HG02642 (cell line): ENCODE data around the gene ADRA1B.
"Not testable (repeated sequence)": the region's sequence is repeated elsewhere in the genome, so short reads cannot be mapped to it uniquely, and the experiment has no call there.

Experiments used
- ATAC-seq: cut with Tn5 transposase; IDR thresholded peaks from one replicate; pipeline ENCODE4 v1.9.1; 2021; ENCODE audit warnings: mild to moderate bottlenecking; ENCODE audit not compliant: unreplicated experiment, poor library complexity

ADRA1B gene

DNA sequence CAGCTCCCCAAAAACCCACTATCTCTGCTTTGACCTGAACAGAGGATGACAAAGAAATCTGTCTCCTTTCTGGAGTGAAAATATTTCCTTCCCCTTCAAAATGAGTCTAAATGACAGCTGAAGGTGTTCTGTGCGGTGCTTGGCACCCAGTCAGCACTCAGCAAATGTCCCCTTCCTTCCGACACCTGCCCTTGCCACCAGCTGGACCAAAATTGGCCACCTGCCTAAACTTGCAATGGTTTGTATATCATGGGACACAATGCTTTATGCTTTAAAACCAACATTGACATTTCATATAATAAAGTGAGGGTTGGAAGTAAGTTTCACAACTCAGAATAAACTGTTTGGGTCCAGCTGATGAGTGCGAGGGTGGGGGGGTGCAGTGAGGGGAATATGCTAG lies 85.2 kb downstream of the ADRA1B start:
- ATAC-seq = no peak

DNA sequence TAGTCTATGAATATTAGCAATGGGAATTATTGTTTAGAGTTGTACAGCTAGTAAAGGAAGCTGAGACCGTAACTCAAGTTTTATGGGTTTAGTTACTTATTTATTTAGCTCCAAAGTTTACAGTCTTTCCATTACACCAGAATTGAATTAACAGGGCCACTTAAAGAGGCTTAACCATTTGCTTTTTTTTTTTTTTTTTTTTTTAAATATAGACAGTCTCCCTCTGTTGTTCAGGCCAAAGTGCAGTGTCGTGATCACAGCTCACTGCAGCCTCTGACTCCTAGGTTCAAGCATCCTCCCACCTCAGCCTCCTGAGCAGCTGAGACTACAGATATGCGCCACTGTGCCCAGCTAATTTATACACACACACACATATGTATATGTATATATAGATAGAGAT lies 91.2 kb downstream of the ADRA1B start:
- no peak for ATAC-seq

DNA sequence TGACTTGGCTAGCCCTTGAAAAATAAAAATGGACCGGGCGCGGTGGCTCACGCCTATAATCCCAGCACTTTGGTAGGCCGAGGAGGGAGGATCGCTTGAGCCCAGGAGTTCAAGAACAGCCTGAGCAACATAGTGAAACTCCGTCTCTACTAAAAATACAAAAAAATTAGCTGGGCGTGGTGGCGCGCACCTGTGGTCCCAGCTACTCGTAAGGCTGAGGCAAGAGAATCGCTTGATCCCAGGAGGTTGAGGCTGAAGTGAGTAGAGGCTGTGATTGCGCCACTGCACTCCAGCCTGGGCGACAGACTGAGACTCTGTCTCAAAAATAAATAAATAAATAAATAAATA lies 92.2 kb downstream of the ADRA1B start:
- not testable (repeated sequence) for ATAC-seq

DNA sequence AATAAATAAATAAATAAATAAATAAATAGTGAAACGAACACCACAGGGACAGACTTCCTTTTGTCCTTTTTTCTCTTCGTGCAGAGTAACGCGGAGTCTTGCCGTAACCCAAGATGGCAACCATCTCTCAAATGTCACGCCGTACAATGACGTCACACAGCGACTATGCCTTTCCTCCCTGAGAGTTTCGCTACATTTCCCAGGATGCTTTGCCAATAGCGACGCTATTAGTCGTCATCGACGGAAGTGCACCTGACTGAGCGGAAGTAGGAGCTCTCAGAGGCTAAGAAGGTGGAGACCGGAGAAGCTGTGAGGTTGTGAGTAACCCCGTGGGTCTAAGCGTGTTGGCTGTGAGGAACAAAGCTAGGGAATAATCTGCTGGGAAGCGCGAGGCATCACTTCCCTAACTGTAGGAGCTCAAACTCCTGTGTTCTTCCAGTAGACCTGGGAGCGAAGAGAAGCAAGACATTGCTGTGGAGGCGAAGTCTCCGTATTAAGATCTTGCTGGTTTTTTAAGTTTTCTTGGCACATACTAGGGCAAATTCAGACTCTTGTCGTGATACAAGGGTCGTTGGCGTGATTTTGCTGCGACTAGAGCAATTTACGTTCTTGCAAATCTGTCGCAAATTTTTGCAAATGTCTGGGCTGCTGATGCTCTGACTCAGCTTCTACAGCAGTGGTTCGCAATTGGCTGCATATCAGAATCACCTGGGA lies 92.8 kb downstream of the ADRA1B start, which contains the start of gene TTC1:
Gene TTC1, plus strand, starts transcription at position 263 of the 714 bp plus-strand sequence. CDS start 1,390 bp downstream, outside the sequence.
- ATAC-seq = peak; percentile 100

DNA sequence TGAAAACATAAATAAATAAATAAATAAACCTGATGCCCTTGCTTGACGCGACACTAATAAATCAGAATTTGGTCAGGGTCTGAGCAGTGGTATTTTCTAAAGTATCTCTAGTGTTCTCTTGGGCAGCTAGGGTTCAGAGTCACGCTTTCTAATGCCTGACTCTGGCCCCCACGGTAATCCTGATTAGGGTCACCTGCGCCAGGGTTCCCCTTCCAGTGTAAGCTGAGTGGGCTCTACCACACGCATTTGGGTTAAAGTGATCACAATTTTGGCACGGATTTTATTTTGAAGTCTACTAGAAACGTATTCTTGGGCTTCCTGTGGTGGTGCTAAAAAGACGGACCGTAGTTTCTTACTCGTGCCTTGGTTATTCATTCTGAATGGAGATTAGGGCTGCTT lies 93.3 kb downstream of the ADRA1B start:
- ATAC-seq = peak; percentile 6

DNA sequence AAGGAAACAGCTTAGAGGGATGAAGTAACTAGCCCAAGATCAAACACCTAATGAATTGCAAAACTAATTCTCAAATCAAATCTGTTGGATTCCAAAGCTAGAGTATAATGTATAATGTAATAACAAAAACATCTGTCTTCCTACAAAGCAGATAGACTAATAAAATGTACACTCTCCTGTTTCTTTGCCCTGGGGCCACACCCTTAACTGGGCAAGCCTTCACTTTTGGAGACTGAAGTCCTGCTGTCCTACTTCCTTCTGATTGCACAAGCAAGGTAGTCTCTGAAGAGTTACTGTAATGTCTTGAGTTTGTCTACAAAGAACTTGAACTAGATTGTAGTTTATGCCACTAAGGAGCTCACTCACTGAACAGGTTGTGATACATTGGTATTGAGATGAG lies 95.2 kb downstream of the ADRA1B start:
- no peak for ATAC-seq

DNA sequence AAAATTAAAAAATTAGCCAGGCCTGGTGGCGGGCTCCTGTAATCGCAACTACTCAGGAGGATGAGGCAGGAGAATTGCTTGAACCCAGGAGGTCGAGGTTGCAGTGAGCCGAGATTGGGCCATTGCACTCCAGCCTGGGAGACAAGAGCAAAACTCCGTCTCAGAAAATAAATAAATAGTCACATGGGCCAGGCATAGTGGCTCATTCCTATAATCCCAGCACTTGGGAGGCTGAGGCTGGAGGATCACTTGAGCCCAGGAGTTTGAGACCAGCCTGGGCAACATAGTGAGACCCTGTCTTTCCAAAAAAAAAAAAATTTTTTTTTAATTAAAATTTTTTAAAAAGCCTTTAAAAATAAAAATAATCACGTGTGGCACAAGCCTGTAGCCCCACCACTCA lies 97.9 kb downstream of the ADRA1B start:
- ATAC-seq = not testable (repeated sequence)

DNA sequence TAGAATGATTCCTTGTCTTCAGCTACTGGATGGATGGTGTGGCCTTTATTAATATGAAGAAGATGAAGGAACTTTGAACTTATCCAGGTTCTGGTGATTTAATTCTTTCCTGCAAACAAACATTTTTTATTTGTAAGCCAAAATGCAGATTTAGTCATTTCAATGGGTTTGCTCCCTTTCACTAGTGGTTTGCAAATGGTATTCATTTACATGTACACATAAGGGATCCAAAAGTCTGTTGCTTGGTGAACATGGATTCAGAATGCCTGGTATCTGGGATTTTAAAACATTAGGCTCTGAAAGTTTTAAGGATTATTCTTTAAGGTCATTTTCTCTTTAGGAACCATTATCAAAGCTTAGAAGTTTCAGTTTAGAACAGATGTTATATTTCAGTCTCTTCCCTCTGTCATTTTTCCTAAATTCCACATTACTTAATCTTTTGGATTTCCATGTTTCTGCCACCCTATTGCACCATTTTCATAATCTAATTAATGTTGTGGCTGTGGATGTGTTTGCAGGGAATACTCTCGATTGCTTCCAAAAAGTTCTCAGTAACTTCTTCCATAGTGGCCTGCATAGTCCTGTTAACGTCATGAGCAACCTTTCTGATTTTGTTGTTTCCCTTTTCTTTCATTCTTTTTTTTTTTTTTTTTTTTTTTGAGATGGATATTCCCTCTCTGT lies 102.8 kb downstream of the ADRA1B start:
- ATAC-seq = no peak

DNA sequence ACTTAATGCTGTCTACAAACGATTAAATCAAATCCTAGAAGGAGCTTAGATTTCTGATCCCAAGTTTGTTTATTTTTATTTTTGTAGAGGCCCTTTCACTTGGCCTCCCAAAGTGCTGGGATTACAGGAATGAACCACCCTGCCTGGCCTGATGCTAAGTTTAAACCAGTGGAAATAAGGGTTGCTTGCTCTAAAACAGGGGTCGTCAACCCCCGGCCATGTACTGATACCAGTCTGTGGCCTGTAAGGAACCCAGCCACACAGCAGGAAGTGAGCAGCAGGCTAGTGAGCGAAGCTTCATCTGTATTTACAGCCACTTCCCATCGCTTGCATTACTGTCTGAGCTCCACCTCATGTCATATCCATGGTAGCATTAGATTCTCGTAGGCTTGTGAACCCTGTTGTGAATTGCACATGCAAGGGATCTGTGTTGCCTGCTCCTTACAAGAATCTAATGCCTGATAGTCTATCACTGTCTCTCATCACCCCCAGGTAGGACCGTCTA lies 104.0 kb downstream of the ADRA1B start:
- no peak for ATAC-seq

DNA sequence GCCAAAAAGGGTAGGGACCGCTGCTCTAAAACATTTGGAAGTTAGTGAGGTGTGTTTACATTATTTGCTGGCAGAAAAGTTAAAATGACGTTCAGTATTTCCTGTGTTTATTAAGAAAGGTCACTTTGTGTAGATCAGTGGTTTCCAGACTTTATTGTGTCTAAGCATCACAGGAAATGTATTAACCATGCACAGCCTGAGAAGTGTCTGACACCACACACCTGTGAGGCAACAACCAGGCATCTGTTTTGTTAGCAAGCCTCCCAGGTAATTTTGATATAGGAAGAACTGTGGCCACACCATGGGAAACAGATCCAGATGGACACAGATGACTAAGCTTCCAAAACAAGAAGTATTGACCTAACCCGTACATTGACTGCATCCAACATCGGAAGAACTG lies 104.7 kb downstream of the ADRA1B start:
- no peak for ATAC-seq

DNA sequence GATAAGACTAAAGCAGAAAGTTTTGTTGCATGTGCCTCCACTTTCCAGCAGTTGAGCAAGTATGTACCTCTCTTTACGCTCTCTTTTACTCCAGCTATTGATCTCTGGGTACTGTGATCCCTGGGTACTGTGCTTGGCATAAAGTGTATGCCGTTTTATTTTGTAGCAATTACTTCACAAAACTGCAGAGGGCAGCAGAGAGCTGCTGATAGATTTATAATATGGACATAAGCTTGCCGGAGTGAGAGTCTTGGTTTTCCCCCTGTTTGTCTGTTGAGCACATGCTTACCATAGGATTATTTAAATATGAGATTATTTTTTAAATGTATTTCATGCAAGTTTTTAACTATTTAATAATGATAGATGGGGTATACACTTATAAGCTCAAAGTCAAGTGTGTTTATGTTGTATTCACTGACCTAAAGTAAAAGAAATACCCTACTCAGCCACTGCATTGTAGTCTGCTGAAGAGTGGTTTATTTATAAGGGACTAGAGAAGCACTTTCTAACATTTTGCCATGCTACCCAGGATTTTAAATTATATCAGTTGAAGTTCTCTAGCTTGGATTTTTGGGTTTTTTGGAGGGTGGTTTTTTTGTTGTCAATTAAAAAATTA lies 105.7 kb downstream of the ADRA1B start:
- peak; percentile 85 for ATAC-seq
